H9 (cell line): ENCODE measurements around the gene TEX53. TPM values are rescaled to one million over a fixed set of nuclear protein-coding genes. Genes with fewer than 3 reads are reported as not detected.

Experiments used
- DNase-seq: peaks from one replicate; pipeline ENCODE4 v3.0.0-alpha.2; 2017
- H2AFZ ChIP-seq: one replicate; pipeline ENCODE4 v1.6.1; 2013; ENCODE audit warnings: mild to moderate bottlenecking, low read length, control low read depth, moderate library complexity
- H2AK5ac ChIP-seq: 2 replicates; pipeline ENCODE4 v1.6.1; 2013; ENCODE audit warnings: low read length, control low read depth, mixed read lengths; ENCODE audit not compliant: insufficient read length
- H2BK120ac ChIP-seq: one replicate; pipeline ENCODE4 v1.6.1; 2013; ENCODE audit warnings: low read depth, mild to moderate bottlenecking, low read length, control low read depth, inconsistent platforms; ENCODE audit not compliant: poor library complexity, severe bottlenecking
- H2BK12ac ChIP-seq: 2 replicates; pipeline ENCODE4 v1.6.1; 2013; ENCODE audit warnings: low read length, control low read depth, mixed read lengths, low read depth; ENCODE audit not compliant: insufficient read length
- H2BK15ac ChIP-seq: 2 replicates; pipeline ENCODE4 v1.6.1; 2013; ENCODE audit warnings: low read depth, low read length, control low read depth
- H2BK20ac ChIP-seq: one replicate; pipeline ENCODE4 v1.6.1; 2013; ENCODE audit warnings: low read depth, mild to moderate bottlenecking, low read length, control low read depth, inconsistent platforms; ENCODE audit not compliant: poor library complexity, severe bottlenecking
- H2BK5ac ChIP-seq: 2 replicates; pipeline ENCODE4 v1.6.1; 2013; ENCODE audit warnings: low read length, control low read depth, mixed read lengths; ENCODE audit not compliant: insufficient read length
- H3K14ac ChIP-seq: 2 replicates; pipeline ENCODE4 v1.6.1; 2013; ENCODE audit warnings: low read length, control low read depth; ENCODE audit not compliant: insufficient read depth
- H3K18ac ChIP-seq: 2 replicates; pipeline ENCODE4 v1.6.1; 2013; ENCODE audit warnings: low read depth, mild to moderate bottlenecking, mixed read lengths, low read length, control low read depth; ENCODE audit not compliant: insufficient read length
- H3K23ac ChIP-seq: 2 replicates; pipeline ENCODE4 v1.6.1; 2013; ENCODE audit warnings: low read length, control low read depth, mixed read lengths, low read depth; ENCODE audit not compliant: insufficient read length
- H3K23me2 ChIP-seq: 2 replicates; pipeline ENCODE4 v1.6.1; 2013; ENCODE audit warnings: low read depth, mild to moderate bottlenecking, mixed read lengths, low read length, control low read depth; ENCODE audit not compliant: insufficient read length, poor library complexity, severe bottlenecking
- H3K27ac ChIP-seq: 2 replicates; pipeline ENCODE4 v1.5.1; 2013; ENCODE audit warnings: low read length, control low read depth, mixed read lengths, low read depth; ENCODE audit not compliant: insufficient read length
- H3K27me3 ChIP-seq: 2 replicates; pipeline ENCODE4 v1.6.1; 2013; ENCODE audit warnings: low read length, control low read depth, inconsistent platforms; ENCODE audit not compliant: insufficient read depth
- H3K4ac ChIP-seq: 2 replicates; pipeline ENCODE4 v1.6.1; 2013; ENCODE audit warnings: low read depth, mild to moderate bottlenecking, control low read depth, inconsistent platforms, low read length, moderate library complexity
- H3K4me1 ChIP-seq: 2 replicates; pipeline ENCODE4 v1.6.1; 2013; ENCODE audit warnings: low read length, control low read depth, inconsistent platforms; ENCODE audit not compliant: insufficient read depth
- H3K4me2 ChIP-seq: 2 replicates; pipeline ENCODE4 v1.6.1; 2013; ENCODE audit warnings: low read length, control low read depth, mixed read lengths; ENCODE audit not compliant: insufficient read length, insufficient read depth
- H3K56ac ChIP-seq: 2 replicates; pipeline ENCODE4 v1.6.1; 2013; ENCODE audit warnings: low read depth, mild to moderate bottlenecking, mixed read lengths, low read length, control low read depth; ENCODE audit not compliant: insufficient read length
- H3K79me1 ChIP-seq: 2 replicates; pipeline ENCODE4 v1.6.1; 2013; ENCODE audit warnings: low read depth, mild to moderate bottlenecking, moderate library complexity, low read length, control low read depth, inconsistent platforms; ENCODE audit not compliant: insufficient read depth, poor library complexity, severe bottlenecking
- H3K79me2 ChIP-seq: 2 replicates; pipeline ENCODE4 v1.6.1; 2013; ENCODE audit warnings: low read length, control low read depth, inconsistent platforms; ENCODE audit not compliant: insufficient read depth
- H3K9ac ChIP-seq: 2 replicates; pipeline ENCODE4 v1.6.1; 2013; ENCODE audit warnings: low read length, control low read depth, mixed read lengths; ENCODE audit not compliant: insufficient read length; ENCODE audit errors: extremely low read depth
- H3K9me3 ChIP-seq: one replicate; pipeline ENCODE4 v1.6.1; 2013; ENCODE audit warnings: low read depth, low read length, inconsistent platforms; ENCODE audit not compliant: control insufficient read depth
- H3T11ph ChIP-seq: one replicate; pipeline ENCODE4 v1.6.1; 2013; ENCODE audit warnings: mild to moderate bottlenecking, low read length, control low read depth, inconsistent platforms
- H4K20me1 ChIP-seq: one replicate; pipeline ENCODE4 v1.6.1; 2013; ENCODE audit not compliant: control insufficient read depth, insufficient read length, insufficient read depth
- H4K5ac ChIP-seq: 2 replicates; pipeline ENCODE4 v1.6.1; 2013; ENCODE audit warnings: low read depth, mild to moderate bottlenecking, mixed read lengths, low read length, control low read depth; ENCODE audit not compliant: insufficient read length
- H4K8ac ChIP-seq: replicated peaks from 2 replicates; pipeline ENCODE4 v1.6.1; 2013; ENCODE audit warnings: low read length, control low read depth, mixed read lengths, low read depth; ENCODE audit not compliant: insufficient read length
- H4K91ac ChIP-seq: 2 replicates; pipeline ENCODE4 v1.6.1; 2013; ENCODE audit warnings: low read depth, mild to moderate bottlenecking, moderate library complexity, mixed read lengths, low read length, control low read depth; ENCODE audit not compliant: insufficient read length
- H3K27ac Mint-ChIP-seq, 3 experiments: 2 replicates in 2 of 3; 3 replicates in 1 of 3; pipeline ENCODE4 v1.8.0; 2020 to 2021; ENCODE audit warnings: mixed read lengths in 3 of 3, mild to moderate bottlenecking in 1 of 3, moderate library complexity in 1 of 3
- H3K27me3 Mint-ChIP-seq: 2 replicates; pipeline ENCODE4 v1.8.0; 2021; ENCODE audit warnings: low read depth, mild to moderate bottlenecking, moderate library complexity, mixed read lengths
- H3K36me3 Mint-ChIP-seq, 3 experiments: 2 replicates in 2 of 3; 3 replicates in 1 of 3; pipeline ENCODE4 v1.8.0; 2020 to 2021; ENCODE audit warnings: low read depth in 3 of 3, mixed read lengths in 3 of 3; ENCODE audit not compliant: insufficient read depth in 1 of 3
- H3K4me1 Mint-ChIP-seq, 2 experiments: 2 replicates each; pipeline ENCODE4 v1.8.0; 2020; ENCODE audit warnings: mixed read lengths in 2 of 2
- H3K4me3 Mint-ChIP-seq, 2 experiments: 2 replicates in 1 of 2; 3 replicates in 1 of 2; pipeline ENCODE4 v1.8.0; 2020 to 2021; ENCODE audit warnings: mild to moderate bottlenecking in 2 of 2, mixed read lengths in 2 of 2, moderate library complexity in 1 of 2
- H3K9me3 Mint-ChIP-seq, 2 experiments: 2 replicates in 1 of 2; 3 replicates in 1 of 2; pipeline ENCODE4 v1.8.0; 2020; ENCODE audit warnings: mild to moderate bottlenecking in 2 of 2, mixed read lengths in 2 of 2, moderate library complexity in 1 of 2
- WGBS: extraction: QIAGEN DNeasy Blood & Tissue Kit; methylation state at CpG from one replicate; pipeline ENCODE4 v1.1.7; 2013; ENCODE audit warnings: missing lambda C conversion rate, low lambda C conversion rate, mixed read lengths; ENCODE audit not compliant: insufficient read length; ENCODE audit errors: extremely low coverage; 5-methylcytosine and 5-hydroxymethylcytosine counted together
- total RNA-seq: library from RNA; stranded (reverse); gene quantifications from 2 replicates; pipeline ENCODE4 v1.2.1, GENCODE V29; 2021
- TF ChIP-seq, protein P1 (sequence below): fragments of 200-600 bp; sonication (generic); conservative IDR thresholded peaks from 3 replicates; pipeline ENCODE4 v1.8.0; 2021; ENCODE audit warnings: antibody characterized with exemption, mild to moderate bottlenecking

Gene TEX53
- total RNA-seq, 1 experiment from 2014 or later = not detected

DNA sequence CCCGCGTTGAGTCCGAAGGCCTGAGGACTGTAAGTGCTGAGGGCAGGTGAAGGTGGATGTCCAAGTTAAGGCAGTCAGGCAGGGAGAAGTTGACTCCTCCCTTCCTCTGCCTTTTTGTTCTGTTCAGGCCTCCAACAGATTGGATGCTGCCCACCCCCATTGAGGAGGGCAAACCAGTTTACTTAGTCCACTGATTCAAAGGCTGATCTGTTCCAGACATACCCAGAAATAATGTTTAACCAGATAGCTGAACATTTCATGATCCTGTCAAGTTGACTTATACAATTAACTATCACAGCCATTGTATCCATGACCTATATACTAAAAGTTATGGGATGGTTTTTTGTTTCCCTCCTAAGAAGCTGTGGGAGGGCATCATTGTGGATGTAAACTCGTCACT lies 32.7 kb upstream of the TEX53 start:
- no peaks in the 10 kb centered on the region for H3K23me2 ChIP-seq

More for the DNA sequence above, 32.7 kb upstream of the TEX53 start:
- H3K27me3 Mint-ChIP-seq = peaks cover 57% of the 10 kb centered on the region
- no peak overlapping the region for H3K56ac ChIP-seq
- no peak overlapping the region for H2BK12ac ChIP-seq
- no peak overlapping the region for H3T11ph ChIP-seq
- no peaks in the 10 kb centered on the region for H3K79me1 ChIP-seq
- no peak overlapping the region; a peak in 1 of 7 replicates for H3K27ac Mint-ChIP-seq
- H2BK5ac ChIP-seq = no peak overlapping the region
- no peak overlapping the region for H4K91ac ChIP-seq
- H3K4ac ChIP-seq = no peak overlapping the region
- peaks cover 10 to 18% of the 10 kb centered on the region in 2 experiments for H3K4me1 Mint-ChIP-seq
- no peak overlapping the region for H3K27ac ChIP-seq
- no peak overlapping the region for H3K14ac ChIP-seq
- no peak for DNase-seq
- H3K4me3 Mint-ChIP-seq = no peak overlapping the region
- no peak overlapping the region for H4K8ac ChIP-seq
- H2BK20ac ChIP-seq = no peak overlapping the region
- no peaks in the 10 kb centered on the region for H3K4me1 ChIP-seq
- no peak overlapping the region for H3K18ac ChIP-seq
- no peaks in the 10 kb centered on the region for H3K36me3 Mint-ChIP-seq
- H3K9me3 Mint-ChIP-seq = no peaks in the 10 kb centered on the region
- no peak overlapping the region for H4K5ac ChIP-seq
- no peak overlapping the region for H2AFZ ChIP-seq
- TF ChIP-seq, protein P1, sequence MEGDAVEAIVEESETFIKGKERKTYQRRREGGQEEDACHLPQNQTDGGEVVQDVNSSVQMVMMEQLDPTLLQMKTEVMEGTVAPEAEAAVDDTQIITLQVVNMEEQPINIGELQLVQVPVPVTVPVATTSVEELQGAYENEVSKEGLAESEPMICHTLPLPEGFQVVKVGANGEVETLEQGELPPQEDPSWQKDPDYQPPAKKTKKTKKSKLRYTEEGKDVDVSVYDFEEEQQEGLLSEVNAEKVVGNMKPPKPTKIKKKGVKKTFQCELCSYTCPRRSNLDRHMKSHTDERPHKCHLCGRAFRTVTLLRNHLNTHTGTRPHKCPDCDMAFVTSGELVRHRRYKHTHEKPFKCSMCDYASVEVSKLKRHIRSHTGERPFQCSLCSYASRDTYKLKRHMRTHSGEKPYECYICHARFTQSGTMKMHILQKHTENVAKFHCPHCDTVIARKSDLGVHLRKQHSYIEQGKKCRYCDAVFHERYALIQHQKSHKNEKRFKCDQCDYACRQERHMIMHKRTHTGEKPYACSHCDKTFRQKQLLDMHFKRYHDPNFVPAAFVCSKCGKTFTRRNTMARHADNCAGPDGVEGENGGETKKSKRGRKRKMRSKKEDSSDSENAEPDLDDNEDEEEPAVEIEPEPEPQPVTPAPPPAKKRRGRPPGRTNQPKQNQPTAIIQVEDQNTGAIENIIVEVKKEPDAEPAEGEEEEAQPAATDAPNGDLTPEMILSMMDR = no peak
- no peaks in the 10 kb centered on the region for H4K20me1 ChIP-seq
- WGBS = no CpG with 5 or more reads among the region's 4 CpGs
- no peak overlapping the region for H2AK5ac ChIP-seq
- no peaks in the 10 kb centered on the region for H3K79me2 ChIP-seq
- no peak overlapping the region for H2BK120ac ChIP-seq
- no peak overlapping the region for H3K4me2 ChIP-seq
- no peak overlapping the region for H3K23ac ChIP-seq
- no peaks in the 10 kb centered on the region for H3K9me3 ChIP-seq
- H3K27me3 ChIP-seq = no peaks in the 10 kb centered on the region; the same call in 1 of the 2 replicates
- no peak overlapping the region for H2BK15ac ChIP-seq
- no peak overlapping the region for H3K9ac ChIP-seq
